HG02623 (cell line): Measurements from ENCODE around the gene SELENOI.
A peak's percentile ranks its signal among the peaks of the same experiment; 100 is the strongest.
"Not testable (repeated sequence)": the region's sequence is repeated elsewhere in the genome, so short reads cannot be mapped to it uniquely, and the experiment has no call there.

ENCODE experiments used
- ATAC-seq: cut with Tn5 transposase; IDR thresholded peaks from one replicate; pipeline ENCODE4 v1.9.1; 2021; ENCODE audit warnings: moderate library complexity; ENCODE audit not compliant: unreplicated experiment

SELENOI gene

DNA sequence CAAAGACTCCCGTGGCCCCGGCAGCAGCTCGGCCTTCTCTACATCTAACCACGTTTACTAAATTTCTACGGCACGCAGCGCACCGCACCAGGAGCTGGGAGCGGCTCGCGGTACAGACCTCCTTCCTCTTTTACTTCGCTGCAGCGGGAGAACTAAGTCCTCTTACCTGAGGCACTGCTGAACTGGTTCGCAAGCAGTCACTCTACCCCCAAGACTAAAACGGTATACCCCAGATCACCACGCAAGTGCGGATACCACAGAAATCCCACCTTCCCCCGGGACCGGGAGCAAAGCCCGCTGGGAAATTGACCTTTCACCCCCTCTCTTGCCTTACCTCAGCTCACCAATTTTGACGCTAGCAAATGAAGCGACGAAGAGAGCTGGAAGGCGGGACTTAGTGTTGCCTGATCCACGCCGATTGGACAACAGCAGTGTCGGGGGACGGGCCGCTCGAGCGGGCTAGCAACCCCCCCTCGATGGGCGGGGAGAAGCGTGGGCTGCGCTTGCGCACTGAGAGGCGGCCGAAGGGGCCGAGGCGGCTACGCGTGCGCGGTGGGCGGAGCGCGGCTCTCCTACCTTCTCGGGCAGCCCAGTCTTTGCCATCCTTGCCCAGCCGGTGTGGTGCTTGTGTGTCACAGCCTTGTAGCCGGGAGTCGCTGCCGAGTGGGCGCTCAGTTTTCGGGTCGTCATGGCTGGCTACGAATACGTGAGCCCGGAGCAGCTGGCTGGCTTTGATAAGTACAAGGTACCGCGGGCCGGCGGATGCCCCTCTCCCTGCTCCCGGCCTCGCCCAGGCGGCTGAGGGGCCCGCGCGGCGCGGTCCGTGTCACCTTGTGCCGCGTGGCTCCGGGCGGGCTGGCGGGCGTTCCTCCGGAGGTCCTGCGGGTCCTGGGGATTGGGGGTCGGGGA is at the start of gene SELENOI:
Gene SELENOI, plus strand, starts transcription at position 599 of the 909 bp plus-strand sequence. Its CDS starts 90 bp downstream, at position 689.
- ATAC-seq = peak; percentile 90

- ATAC-seq = no peak
Observed at GRCh38 chr2:26297061-26297460, 48.9 kb upstream of the SELENOI start.

GRCh38 chr2:26298286-26298637 is 47.7 kb upstream of the SELENOI start:
- no peak for ATAC-seq

GRCh38 chr2:26298638-26299393 is 47.1 kb upstream of the SELENOI start:
- ATAC-seq = no peak

DNA sequence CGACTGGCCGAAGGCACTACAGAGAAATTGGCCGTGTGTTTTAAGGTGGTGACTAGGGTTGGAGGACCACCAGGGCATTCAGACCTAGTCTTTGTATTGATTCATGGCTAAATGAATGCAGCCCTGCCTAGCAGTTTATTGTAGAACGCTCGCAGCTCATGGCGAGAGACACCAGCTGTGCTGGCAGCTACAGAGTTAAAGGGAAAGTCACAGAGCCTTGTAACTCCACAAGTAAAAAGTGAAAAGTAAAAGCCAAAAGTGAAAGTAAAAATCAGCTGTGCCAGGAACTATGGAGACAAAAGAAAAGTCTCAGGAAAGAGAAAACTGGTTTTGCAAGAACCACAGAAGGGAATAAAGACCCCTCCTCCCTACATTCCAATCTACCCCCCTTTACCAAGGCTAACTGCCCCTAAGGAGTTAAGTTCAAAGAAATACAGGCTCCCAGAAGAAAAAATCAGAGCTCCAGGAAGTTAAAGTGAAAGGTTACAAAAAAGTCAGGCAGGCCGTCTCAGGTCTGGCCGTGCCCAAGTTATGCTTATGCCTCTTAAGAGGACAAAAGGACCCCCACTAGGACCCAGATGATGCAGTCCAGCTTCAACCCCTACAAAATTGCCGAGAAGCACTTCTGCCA is 46.4 kb upstream of the SELENOI start:
- no peak for ATAC-seq

GRCh38 chr2:26300234-26300925 is 45.6 kb upstream of the SELENOI start:
- no peak for ATAC-seq

- no peak for ATAC-seq
Observed at GRCh38 chr2:26302846-26303245, 43.1 kb upstream of the SELENOI start.

DNA sequence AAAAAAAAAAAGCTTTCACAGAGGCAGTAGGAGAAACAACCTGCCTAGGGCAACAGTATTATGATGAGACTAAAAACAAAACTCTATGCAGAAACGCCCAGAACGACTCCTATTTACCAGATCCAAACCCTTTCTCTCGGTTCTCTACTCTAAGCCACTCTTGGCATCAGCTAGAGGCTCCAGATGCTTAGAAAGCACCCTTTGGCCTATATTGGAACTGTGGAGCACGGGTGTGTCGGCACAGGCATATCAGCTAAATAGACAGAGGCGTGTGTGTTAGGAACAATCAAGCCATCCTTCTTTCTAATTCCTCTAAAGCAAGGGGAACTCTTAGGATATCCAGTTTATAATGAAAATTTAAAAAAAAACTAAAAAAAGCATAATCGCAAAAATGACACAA is 40.8 kb upstream of the SELENOI start:
- not testable (repeated sequence) for ATAC-seq

DNA sequence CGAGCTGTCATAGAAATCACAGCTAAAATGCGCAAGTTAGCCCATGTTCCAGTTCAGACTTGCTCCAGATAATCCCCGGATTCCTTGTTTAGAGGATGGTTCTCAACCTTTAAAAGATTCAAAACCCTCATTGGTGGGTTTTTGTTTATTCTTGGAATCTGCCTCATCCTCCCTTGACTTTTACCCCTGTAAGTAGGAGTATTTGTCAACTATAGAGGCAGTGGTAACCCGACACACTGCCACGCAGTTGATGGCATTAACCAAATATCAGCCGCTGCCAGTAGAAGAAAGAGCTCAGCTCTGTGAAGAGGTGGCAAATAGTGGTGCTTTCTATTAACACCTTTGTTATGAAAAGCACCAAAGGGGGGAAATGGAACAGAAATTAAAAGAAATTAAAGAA is 40.4 kb upstream of the SELENOI start:
- ATAC-seq = no peak

GRCh38 chr2:26309921-26310320 is 36.0 kb upstream of the SELENOI start:
- no peak for ATAC-seq

GRCh38 chr2:26312471-26312870 is 33.5 kb upstream of the SELENOI start:
- ATAC-seq = no peak

- no peak for ATAC-seq
Observed at GRCh38 chr2:26313446-26313845, 32.5 kb upstream of the SELENOI start.

GRCh38 chr2:26314243-26314642 is 31.7 kb upstream of the SELENOI start:
- ATAC-seq = no peak

GRCh38 chr2:26316041-26316440 is 29.9 kb upstream of the SELENOI start:
- ATAC-seq = no peak

DNA sequence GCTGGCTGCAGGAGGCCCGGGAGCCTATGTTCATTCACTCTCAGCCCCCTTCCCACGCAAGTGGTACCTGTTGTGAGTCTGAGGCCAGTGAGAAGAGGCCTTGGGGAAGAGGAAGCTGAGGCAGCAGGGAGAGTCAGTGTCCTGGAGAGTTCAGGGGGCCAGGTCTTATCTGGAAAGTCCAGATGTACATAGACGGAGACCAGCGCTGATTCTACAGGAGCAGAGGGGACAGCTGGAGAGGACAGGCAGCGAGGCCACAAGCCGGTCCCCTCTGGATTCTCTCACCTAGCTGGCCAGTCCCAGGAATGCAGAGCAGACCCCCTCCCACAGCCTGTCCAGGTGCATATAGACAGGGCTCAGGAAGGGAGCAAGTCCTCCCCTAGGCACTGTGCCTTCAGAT is 29.1 kb upstream of the SELENOI start:
- no peak for ATAC-seq

DNA sequence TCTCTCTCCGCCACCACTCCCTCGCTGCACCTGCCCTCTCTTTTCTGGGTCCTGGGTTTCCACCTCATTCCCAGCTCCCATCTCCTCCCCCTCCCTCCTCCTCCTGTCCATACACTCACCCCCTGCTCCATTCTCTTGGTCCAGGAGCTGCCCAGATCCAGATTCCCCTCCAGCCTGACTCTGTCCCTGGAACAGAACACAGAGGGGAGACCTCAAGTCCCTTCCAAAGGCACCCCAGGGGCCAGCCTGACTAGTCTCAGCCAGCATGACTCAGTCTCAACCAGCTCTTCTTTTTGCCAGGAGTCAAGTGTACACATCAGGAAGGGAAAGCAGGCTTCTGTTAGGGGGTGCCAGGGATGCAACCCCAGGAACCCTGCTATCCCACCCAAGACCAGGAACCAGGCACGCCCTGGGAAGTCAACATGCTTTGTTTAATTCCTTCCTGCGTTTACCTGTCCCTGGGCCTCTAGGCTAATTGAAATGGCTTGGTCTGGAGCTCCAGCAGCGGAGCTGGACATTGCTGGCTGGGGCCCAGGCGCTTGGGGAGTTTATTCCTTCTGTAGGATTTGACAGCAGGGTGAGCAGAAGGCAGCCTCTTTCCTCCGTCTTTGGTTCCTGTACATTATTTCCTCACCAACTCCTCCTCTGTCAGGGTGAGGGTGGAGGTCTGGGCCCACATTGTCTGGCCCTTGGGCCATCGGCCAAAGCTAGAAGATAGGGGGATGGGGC is 28.4 kb upstream of the SELENOI start:
- ATAC-seq = no peak

DNA sequence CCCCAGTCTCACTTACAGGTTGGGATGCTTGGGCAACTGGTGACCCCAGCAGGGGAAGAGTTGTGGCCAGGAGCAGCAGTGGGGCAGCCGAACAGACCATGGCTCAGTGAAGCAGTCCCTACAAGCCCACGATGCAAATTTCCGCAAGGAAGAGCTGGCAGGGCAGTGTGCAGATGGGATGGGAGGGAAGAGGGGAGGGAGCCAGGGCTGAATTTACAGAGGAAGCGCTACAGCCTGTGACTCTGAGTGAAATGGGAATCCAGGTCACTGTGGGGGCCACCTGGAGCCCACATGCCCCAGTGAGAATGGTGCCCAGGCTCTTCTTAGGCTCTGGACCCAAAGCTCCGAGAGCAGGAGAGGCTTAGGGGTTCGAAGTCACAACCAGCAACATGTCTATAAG is 27.0 kb upstream of the SELENOI start:
- no peak for ATAC-seq

GRCh38 chr2:26324479-26324878 is 21.5 kb upstream of the SELENOI start:
- ATAC-seq = not testable (repeated sequence)

DNA sequence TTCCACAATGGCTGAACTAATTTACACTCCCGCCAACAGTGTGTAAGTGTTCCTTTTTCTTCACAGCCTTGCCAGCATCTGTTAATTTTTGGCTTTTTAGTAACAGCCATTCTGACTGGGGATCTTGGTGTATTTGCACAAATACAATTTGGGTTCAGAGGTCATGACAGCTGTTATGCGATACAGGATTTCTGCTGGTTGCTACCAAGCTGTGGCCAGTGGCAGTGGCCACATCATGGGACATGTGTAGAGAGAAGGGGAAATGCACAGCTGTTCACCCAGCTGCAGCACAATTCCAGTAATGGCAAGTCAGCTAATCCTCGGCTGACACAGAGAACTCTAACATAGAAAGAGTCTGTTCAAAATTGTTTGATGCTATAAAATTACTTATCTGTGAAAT is 21.0 kb upstream of the SELENOI start:
- no peak for ATAC-seq

DNA sequence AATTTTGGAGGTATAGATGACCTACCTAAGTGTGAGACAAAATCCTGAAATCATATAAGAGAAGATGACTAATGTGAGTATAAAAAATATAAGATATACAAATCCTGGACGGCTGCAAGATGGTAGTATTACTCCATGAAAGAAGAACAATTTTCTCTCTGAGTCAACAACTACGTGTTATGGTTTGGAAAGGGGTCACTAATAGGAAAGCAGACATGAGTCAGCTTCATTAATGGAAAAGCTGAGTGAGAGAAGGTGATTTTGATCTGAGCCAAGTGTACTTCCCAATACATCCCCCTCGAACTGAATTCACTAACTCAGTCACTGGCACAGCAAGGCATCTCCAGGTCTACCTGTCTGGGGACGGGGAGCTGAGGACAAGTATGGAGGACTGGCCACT is 20.1 kb upstream of the SELENOI start:
- no peak for ATAC-seq
